GM19240 (cell line): ENCODE measurements around the gene KDM2B.
"Not testable (repeated sequence)": the region's sequence is repeated elsewhere in the genome, so short reads cannot be mapped to it uniquely, and the experiment has no call there.

Experiments
- DNase-seq: peaks from one replicate; pipeline ENCODE4 v3.0.0; 2011; ENCODE audit warnings: low spot score; ENCODE audit not compliant: insufficient read length

KDM2B gene

GRCh38 chr12:121505513-121505912 lies 75.3 kb downstream of the KDM2B start:
- no peak for DNase-seq

GRCh38 chr12:121504505-121504904 lies 76.3 kb downstream of the KDM2B start:
- no peak for DNase-seq

GRCh38 chr12:121503395-121503794 lies 77.4 kb downstream of the KDM2B start:
- DNase-seq, result no peak

GRCh38 chr12:121501946-121502345 lies 78.9 kb downstream of the KDM2B start:
- no peak for DNase-seq

- peak; percentile 71 for DNase-seq
Measured at GRCh38 chr12:121499929-121500793, 80.7 kb downstream of the KDM2B start.

- DNase-seq, result no peak
Measured at GRCh38 chr12:121495746-121496145, 85.1 kb downstream of the KDM2B start.

GRCh38 chr12:121494093-121494787 lies 86.6 kb downstream of the KDM2B start:
- DNase-seq, result peak; percentile 52

DNA sequence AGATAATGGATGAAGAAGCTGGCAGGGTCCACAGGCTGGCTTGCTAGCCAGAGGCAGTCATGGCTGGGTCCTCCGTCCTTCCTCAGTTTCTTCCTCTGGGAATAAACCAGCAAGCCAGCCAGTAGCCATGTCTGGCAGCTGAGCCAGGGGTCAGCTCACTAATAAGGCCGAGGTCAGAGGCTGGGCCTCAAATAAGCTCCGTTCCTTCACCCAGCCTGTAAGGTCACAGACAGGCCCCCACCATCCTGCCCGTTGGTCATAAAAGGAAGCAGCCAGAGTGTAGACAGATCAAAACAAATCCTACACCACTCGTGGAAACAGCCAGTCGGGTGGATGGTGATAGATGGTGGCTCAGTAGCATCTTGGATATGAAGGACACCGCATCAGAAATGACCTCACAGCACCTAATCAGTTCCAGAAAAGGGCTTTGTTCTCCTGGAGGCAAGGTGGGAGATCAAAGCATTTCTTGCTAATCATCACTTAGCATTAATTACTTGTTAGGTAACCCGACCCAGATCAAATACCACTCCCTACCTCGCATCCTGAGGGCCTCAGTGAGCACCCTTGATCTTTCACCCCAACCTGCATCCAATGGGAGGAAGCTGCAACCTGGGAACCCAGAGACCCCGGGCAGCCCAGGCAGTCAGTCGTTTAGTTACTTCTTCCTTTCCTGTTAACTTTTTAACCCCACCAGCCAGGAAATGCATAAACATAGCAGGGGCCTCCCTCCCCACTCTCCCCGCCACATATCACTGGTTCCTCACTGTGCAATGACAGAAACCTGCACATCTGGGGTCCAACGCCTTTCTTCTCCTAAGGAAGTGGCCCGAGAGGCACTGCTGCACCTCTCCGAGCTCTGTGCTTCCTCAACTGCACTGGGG lies 90.2 kb downstream of the KDM2B start:
- no peak for DNase-seq

GRCh38 chr12:121489874-121490273 lies 90.9 kb downstream of the KDM2B start:
- no peak for DNase-seq

DNA sequence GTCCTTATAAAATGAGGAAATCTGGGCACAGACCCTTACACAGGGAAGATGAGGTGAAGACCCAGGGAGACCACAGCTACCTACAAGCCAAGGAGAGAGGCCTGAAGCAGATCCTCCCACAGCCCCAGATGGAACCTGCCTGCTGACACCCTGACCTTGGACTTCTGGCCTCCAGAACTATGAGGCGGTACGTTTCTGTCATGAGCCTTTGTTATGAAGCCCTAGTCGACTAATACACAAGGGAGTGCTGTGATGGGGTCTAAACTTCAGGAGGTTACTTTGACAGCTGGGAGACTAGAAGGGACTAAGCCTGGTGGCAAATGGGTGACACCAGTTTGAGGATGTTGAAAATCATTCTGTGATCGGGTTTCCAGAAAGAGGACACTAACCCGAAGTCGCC lies 95.9 kb downstream of the KDM2B start:
- DNase-seq, result no peak

GRCh38 chr12:121484564-121484963 lies 96.3 kb downstream of the KDM2B start:
- not testable (repeated sequence) for DNase-seq

DNA sequence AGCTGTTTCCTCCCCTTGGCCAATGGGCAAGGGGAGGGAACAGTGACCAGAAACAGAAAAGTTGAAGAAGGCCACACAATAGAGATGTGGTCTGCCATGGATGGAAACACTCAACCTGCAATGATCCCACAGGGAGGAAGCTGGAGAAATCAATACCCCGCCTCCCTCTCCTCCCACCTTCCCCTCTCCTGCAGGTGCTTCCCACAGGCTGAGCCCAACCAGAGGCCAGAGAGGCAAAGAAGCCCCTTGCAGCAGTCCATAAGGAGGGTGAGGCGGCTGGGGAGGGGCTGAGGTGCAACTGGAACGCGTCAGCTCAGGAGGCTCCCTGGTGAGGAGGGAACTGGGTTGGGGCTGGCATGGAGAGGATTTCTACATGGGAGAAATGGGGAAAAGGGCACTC lies 96.9 kb downstream of the KDM2B start:
- no peak for DNase-seq

GRCh38 chr12:121476477-121476876 lies 104.3 kb downstream of the KDM2B start:
- no peak for DNase-seq

- DNase-seq, result no peak
Measured at GRCh38 chr12:121475279-121475678, 105.5 kb downstream of the KDM2B start.

- DNase-seq, result no peak
Measured at GRCh38 chr12:121472150-121472905, 108.5 kb downstream of the KDM2B start.

DNA sequence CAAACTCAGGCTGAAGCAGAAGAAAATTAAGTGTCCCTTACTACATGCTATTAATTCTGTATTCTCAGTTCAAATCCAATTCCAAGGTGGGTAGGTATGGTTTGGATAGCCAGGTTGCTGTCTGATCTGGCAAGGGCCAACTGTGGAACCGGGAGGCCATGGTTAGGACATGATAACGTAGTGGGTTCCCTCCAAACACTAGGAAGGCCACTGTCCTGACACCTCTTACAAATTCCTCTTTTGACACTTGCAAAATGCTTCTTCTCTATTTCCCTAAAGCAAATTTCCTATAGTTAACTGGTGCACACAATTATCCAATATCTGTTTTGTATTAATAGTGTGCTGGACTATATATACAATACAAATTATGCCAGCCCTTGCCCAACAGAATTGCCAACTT lies 110.1 kb downstream of the KDM2B start:
- no peak for DNase-seq

- DNase-seq, result no peak
Measured at GRCh38 chr12:121468499-121468801, 112.4 kb downstream of the KDM2B start.

- no peak for DNase-seq
Measured at GRCh38 chr12:121467638-121468498, 113.0 kb downstream of the KDM2B start.

DNA sequence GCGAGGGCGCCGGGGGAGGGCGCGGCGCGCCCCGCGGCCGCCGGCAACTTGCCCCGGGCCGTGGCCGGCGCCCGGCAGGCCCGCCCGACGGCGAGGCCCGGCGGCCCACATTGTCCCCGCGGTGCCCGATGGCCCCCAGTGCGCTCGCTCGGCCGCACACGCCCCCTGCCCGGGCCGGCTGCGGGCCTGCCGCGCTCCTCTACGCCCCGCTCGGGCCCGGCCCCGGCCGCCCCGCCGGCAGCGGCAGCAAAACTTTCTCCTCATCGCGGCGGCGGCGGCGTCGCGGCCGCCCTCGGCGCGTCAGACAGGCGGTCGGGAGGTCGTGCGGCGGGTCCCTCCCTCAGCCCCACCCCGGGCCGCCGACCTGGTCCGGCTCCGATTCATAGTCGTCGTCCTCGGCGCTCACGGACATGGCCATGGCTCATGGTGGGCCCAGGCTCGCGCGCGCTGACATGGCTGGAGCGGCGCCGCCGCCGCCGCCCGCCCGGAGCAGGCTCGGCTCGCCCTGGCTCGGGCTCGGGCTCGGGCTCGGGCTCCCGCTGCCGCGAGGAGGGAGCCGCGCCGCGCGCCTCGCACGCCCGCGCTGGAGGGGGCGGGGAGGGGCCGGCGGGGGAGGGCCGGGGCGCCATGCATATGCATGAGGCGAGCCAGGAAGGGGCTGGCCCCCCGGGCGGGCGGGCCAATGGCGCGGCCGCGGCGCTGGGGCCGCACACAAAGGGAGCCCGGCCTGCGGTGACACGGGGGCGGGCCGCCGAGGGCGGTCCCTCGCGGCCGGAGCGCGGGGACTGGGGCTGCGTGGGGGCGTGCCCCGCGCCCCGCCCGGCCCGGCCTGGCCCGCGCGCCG lies 113.8 kb downstream of the KDM2B start:
- DNase-seq, result peak; percentile 82
